DND-41 (cell line): ENCODE measurements around the gene CANT1.

Experiments used
- CTCF ChIP-seq: IDR thresholded peaks from 2 replicates; pipeline ENCODE4 v1.5.1; 2012; ENCODE audit warnings: borderline replicate concordance, low read length, moderate library complexity, mild to moderate bottlenecking; ENCODE audit not compliant: poor library complexity, severe bottlenecking; ENCODE audit errors: extremely low read depth
- EZH2 ChIP-seq: IDR thresholded peaks from 3 replicates; pipeline ENCODE4 v1.6.1; 2012; ENCODE audit warnings: borderline replicate concordance, low read depth, mild to moderate bottlenecking, moderate library complexity, low read length, inconsistent platforms; ENCODE audit not compliant: severe bottlenecking

GRCh38 chr17:79006794-79007503 is 2.6 kb downstream of the CANT1 start:
- TF ChIP-seq CTCF: no peak
- TF ChIP-seq EZH2: no peak
